Activated CD4-positive, alpha-beta memory T cell treated with anti-CD3 and anti-CD28 coated beads, Interleukin-2, amount 10 ng/mL, durations not matched to agents 7 days and 5 days (primary cell): ENCODE measurements around the gene DSCAML1. TPM values are rescaled to one million over a fixed set of nuclear protein-coding genes. Genes with fewer than 3 reads are reported as not detected.

Experiments
- CTCF ChIA-PET: fragments of 350-600 bp; sonication (Branson Sonifier 250); formaldehyde crosslinking; loops from one replicate; lab custom pipeline; 2021; ENCODE audit warnings: antibody characterized with exemption, inconsistent platforms; lab: Charles Lee
- POLR2A ChIA-PET: fragments of 350-600 bp; sonication (Branson Sonifier 250); formaldehyde crosslinking; loops from one replicate; lab custom pipeline; 2021; ENCODE audit warnings: antibody characterized with exemption; lab: Charles Lee
- DNase-seq: peaks from one replicate; pipeline ENCODE4 v3.0.0-alpha.2; 2020
- H3K27ac Mint-ChIP-seq: one replicate; pipeline ENCODE4 v1.8.0; 2021; ENCODE audit warnings: mild to moderate bottlenecking, mixed read lengths
- H3K27me3 Mint-ChIP-seq: one replicate; pipeline ENCODE4 v1.8.0; 2021; ENCODE audit warnings: mixed read lengths
- H3K36me3 Mint-ChIP-seq: one replicate; pipeline ENCODE4 v1.8.0; 2021; ENCODE audit warnings: low read depth, mixed read lengths
- H3K4me1 Mint-ChIP-seq: one replicate; pipeline ENCODE4 v1.8.0; 2021; ENCODE audit warnings: mixed read lengths
- H3K4me3 Mint-ChIP-seq: one replicate; pipeline ENCODE4 v1.8.0; 2021; ENCODE audit warnings: mild to moderate bottlenecking, mixed read lengths
- H3K9me3 Mint-ChIP-seq: one replicate; pipeline ENCODE4 v1.8.0; 2021; ENCODE audit warnings: mixed read lengths
- total RNA-seq, 2 experiments: library from RNA; stranded (reverse); gene quantifications; one replicate each; pipeline ENCODE4 v1.2.3, GENCODE V29; 2021

The DSCAML1 gene
- total RNA-seq, 2 experiments from 2014 or later: 0.03 TPM; not detected in 1

- Mint-ChIP-seq H3K4me1 (peaks cover 10% of the 10 kb centered on the region), H3K9me3 (no peaks in the 10 kb centered on the region), H3K36me3 (no peaks in the 10 kb centered on the region), H3K27ac (no peak overlapping the region), H3K27me3 (peaks cover 14% of the 10 kb centered on the region), H3K4me3 (no peak overlapping the region)
- ChIA-PET CTCF (no interaction called here), POLR2A (no interaction called here)
- no peak for DNase-seq
These were observed 58.6 kb downstream of the DSCAML1 start for GRCh38 chr11:117738246-117738957.

- DNase-seq: no peak
- peaks cover 13% of the 10 kb centered on the region for H3K4me1 Mint-ChIP-seq
- H3K4me3 Mint-ChIP-seq: no peak overlapping the region
- no peaks in the 10 kb centered on the region for H3K36me3 Mint-ChIP-seq
- H3K27ac Mint-ChIP-seq: no peak overlapping the region
- no peaks in the 10 kb centered on the region for H3K9me3 Mint-ChIP-seq
- CTCF ChIA-PET: no interaction called here
- POLR2A ChIA-PET: no interaction called here
- peaks cover 16% of the 10 kb centered on the region for H3K27me3 Mint-ChIP-seq
These were observed 61.6 kb downstream of the DSCAML1 start for GRCh38 chr11:117735350-117735977.

DNA sequence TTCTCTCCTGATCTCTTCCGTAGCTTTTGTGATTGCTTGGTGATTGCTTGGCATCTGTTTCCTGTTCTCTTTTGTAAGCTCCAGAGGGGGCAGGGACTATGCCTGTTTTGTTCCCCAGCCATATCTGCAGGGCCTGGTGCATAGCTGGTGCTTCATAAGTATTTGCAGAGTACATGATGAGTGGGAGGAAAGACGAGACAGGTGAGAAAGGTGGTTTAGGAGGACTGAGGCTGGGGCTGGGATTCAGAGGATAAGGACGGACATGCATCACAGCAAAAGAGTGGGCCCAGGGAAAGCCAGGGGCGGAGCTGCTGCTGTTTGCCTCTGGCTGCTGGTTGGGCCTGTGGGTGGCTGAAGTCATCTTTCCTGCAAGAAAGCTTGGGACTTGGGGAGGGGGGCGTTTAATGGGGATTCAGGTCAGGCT is 62.4 kb downstream of the DSCAML1 start:
- H3K9me3 Mint-ChIP-seq: no peaks in the 10 kb centered on the region
- no peak for DNase-seq
- no peak overlapping the region for H3K4me3 Mint-ChIP-seq
- ChIA-PET CTCF (no interaction called here), POLR2A (no interaction called here)
- H3K36me3 Mint-ChIP-seq: no peaks in the 10 kb centered on the region
- peaks cover 13% of the 10 kb centered on the region for H3K4me1 Mint-ChIP-seq
- peaks cover 12% of the 10 kb centered on the region for H3K27me3 Mint-ChIP-seq
- H3K27ac Mint-ChIP-seq: no peak overlapping the region

GRCh38 chr11:117733316-117733715 is 63.7 kb downstream of the DSCAML1 start:
- no peaks in the 10 kb centered on the region for H3K36me3 Mint-ChIP-seq
- DNase-seq: no peak
- no peak overlapping the region for H3K4me3 Mint-ChIP-seq
- H3K27me3 Mint-ChIP-seq: peaks cover 8% of the 10 kb centered on the region
- H3K4me1 Mint-ChIP-seq: peaks cover 11% of the 10 kb centered on the region
- no peaks in the 10 kb centered on the region for H3K9me3 Mint-ChIP-seq
- no peak overlapping the region for H3K27ac Mint-ChIP-seq
- POLR2A ChIA-PET: no interaction called here
- CTCF ChIA-PET: no interaction called here

GRCh38 chr11:117731722-117732290 is 65.2 kb downstream of the DSCAML1 start:
- no peak overlapping the region for H3K27ac Mint-ChIP-seq
- CTCF ChIA-PET: no interaction called here
- H3K36me3 Mint-ChIP-seq: no peaks in the 10 kb centered on the region
- H3K4me1 Mint-ChIP-seq: peaks cover 9% of the 10 kb centered on the region
- POLR2A ChIA-PET: no interaction called here
- no peak for DNase-seq
- H3K4me3 Mint-ChIP-seq: no peak overlapping the region
- peaks cover 11% of the 10 kb centered on the region for H3K27me3 Mint-ChIP-seq
- no peaks in the 10 kb centered on the region for H3K9me3 Mint-ChIP-seq

- ChIA-PET POLR2A (no interaction called here), CTCF (no interaction called here)
- no peak overlapping the region for H3K27ac Mint-ChIP-seq
- H3K27me3 Mint-ChIP-seq: peaks cover 11% of the 10 kb centered on the region
- H3K9me3 Mint-ChIP-seq: no peaks in the 10 kb centered on the region
- no peaks in the 10 kb centered on the region for H3K36me3 Mint-ChIP-seq
- no peak for DNase-seq
- H3K4me3 Mint-ChIP-seq: no peak overlapping the region
- peaks cover 9% of the 10 kb centered on the region for H3K4me1 Mint-ChIP-seq
These were observed 66.7 kb downstream of the DSCAML1 start for GRCh38 chr11:117730208-117730800.

GRCh38 chr11:117725048-117725734 is 71.8 kb downstream of the DSCAML1 start:
- Mint-ChIP-seq H3K36me3 (no peaks in the 10 kb centered on the region), H3K27me3 (peaks cover 5% of the 10 kb centered on the region), H3K4me3 (no peak overlapping the region), H3K4me1 (no peaks in the 10 kb centered on the region), H3K9me3 (no peaks in the 10 kb centered on the region), H3K27ac (no peak overlapping the region)
- no peak for DNase-seq
- ChIA-PET CTCF (no interaction called here), POLR2A (no interaction called here)

GRCh38 chr11:117724621-117725020 is 72.4 kb downstream of the DSCAML1 start:
- Mint-ChIP-seq H3K27me3 (peaks cover 4% of the 10 kb centered on the region), H3K27ac (no peak overlapping the region), H3K4me1 (no peaks in the 10 kb centered on the region), H3K4me3 (no peak overlapping the region), H3K9me3 (no peaks in the 10 kb centered on the region), H3K36me3 (no peaks in the 10 kb centered on the region)
- no peak for DNase-seq
- CTCF ChIA-PET: no interaction called here
- POLR2A ChIA-PET: no interaction called here

- Mint-ChIP-seq H3K9me3 (no peaks in the 10 kb centered on the region), H3K36me3 (no peaks in the 10 kb centered on the region), H3K4me3 (no peak overlapping the region), H3K27ac (no peak overlapping the region), H3K27me3 (peaks cover 3% of the 10 kb centered on the region), H3K4me1 (no peaks in the 10 kb centered on the region)
- POLR2A ChIA-PET: interaction anchor here (0.6 kb wide), 1 partner anchor 25 kb away, joined by 3 read pairs; no protein-coding TSS in a partner anchor
- CTCF ChIA-PET: no interaction called here
- no peak for DNase-seq
These were observed 72.9 kb downstream of the DSCAML1 start for GRCh38 chr11:117724104-117724503.

DNA sequence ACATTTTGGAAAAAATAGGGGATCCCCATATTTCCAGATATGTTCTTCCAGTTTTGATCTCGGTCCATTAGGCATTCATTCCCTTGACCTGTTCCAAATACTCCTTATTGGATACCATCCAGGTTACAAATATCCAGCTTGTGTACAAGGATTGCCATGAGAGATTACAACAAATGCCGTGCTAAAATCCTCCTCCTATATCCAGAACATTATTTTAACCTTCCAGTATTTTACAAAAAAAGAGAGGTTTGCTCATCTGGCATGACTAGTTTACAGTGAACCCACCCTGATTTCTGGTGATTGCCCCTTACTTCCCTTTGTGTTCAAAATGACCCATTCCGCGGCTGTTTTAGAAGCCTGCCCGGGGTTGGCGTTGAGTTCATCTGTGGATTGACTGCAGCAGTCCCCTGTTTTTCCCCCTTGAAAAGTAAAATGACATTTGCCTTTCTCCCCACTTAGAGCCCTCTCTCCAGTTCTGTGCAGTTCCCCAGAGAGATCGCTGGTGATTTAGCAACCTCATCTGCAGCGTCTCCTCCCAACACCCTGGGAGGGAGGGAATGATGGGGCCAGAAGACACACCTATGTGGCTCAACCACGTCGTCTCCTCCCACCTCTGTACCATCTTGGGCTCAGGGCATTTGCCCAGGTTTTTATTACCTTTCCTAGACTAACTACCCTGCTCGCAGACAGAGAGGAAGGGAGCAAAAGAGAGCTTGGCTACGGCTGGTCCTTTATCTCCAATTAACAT is 73.6 kb downstream of the DSCAML1 start:
- DNase-seq: no peak
- H3K4me3 Mint-ChIP-seq: no peak overlapping the region
- peaks cover 3% of the 10 kb centered on the region for H3K27me3 Mint-ChIP-seq
- H3K9me3 Mint-ChIP-seq: no peaks in the 10 kb centered on the region
- no peaks in the 10 kb centered on the region for H3K36me3 Mint-ChIP-seq
- ChIA-PET POLR2A (interaction anchor here (0.6 kb wide), 1 partner anchor 24 kb away, joined by 3 read pairs; no protein-coding TSS in a partner anchor), CTCF (interaction anchor here (0.7 kb wide), 1 partner anchor 84 kb away, joined by 3 read pairs; no protein-coding TSS in a partner anchor)
- H3K4me1 Mint-ChIP-seq: no peaks in the 10 kb centered on the region
- no peak overlapping the region for H3K27ac Mint-ChIP-seq

DNA sequence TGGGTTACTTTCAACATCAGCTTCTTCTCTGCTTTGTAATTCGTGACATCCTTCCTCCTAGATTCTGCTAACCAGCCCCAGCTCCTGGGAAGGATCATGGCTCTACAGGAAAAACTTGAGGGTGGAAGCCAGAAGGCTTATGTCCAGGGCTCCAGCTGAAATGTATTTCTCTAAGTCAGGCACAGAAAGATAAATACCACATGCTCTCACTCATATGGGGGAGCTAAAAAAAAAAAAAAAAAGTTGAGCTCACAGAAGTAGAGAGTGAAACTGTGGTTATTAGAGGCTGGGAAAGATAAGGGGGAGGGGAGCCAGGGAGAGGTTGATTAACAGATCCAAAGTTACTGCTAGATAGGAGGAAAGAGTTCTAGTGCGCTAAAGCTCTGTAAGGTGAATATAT is 74.9 kb downstream of the DSCAML1 start:
- Mint-ChIP-seq H3K9me3 (no peaks in the 10 kb centered on the region), H3K4me3 (no peak overlapping the region), H3K27ac (no peak overlapping the region), H3K4me1 (no peaks in the 10 kb centered on the region), H3K27me3 (peaks cover 2% of the 10 kb centered on the region), H3K36me3 (no peaks in the 10 kb centered on the region)
- no peak for DNase-seq
- ChIA-PET CTCF (no interaction called here), POLR2A (no interaction called here)

- no peak for DNase-seq
- Mint-ChIP-seq H3K27ac (no peak overlapping the region), H3K9me3 (no peaks in the 10 kb centered on the region), H3K4me1 (no peaks in the 10 kb centered on the region), H3K27me3 (peaks cover 6% of the 10 kb centered on the region), H3K4me3 (no peak overlapping the region), H3K36me3 (no peaks in the 10 kb centered on the region)
- ChIA-PET POLR2A (no interaction called here), CTCF (no interaction called here)
These were observed 76.9 kb downstream of the DSCAML1 start for GRCh38 chr11:117720061-117720511.
